Measurements from ENCODE around the gene DHRSX.

- TF ChIP-seq EZH2 (IDR thresholded peaks at IDR 0.05; ENCODE audit: insufficient read depth, poor library complexity, severe bottlenecking) = no peak
- no peak for TF ChIP-seq EZH2phosphoT487 (IDR thresholded peaks at IDR 0.05; ENCODE audit: insufficient read depth, low read depth)
These were observed 180.7 kb downstream of the DHRSX start for GRCh38 chrX:2320089-2320488.

Measured in GM23248 (cell line).